Measurements from ENCODE around the gene HNRNPK.

- no peak for TF ChIP-seq POLR2A (IDR thresholded peaks at IDR 0.05)
- TF ChIP-seq, protein P1, sequence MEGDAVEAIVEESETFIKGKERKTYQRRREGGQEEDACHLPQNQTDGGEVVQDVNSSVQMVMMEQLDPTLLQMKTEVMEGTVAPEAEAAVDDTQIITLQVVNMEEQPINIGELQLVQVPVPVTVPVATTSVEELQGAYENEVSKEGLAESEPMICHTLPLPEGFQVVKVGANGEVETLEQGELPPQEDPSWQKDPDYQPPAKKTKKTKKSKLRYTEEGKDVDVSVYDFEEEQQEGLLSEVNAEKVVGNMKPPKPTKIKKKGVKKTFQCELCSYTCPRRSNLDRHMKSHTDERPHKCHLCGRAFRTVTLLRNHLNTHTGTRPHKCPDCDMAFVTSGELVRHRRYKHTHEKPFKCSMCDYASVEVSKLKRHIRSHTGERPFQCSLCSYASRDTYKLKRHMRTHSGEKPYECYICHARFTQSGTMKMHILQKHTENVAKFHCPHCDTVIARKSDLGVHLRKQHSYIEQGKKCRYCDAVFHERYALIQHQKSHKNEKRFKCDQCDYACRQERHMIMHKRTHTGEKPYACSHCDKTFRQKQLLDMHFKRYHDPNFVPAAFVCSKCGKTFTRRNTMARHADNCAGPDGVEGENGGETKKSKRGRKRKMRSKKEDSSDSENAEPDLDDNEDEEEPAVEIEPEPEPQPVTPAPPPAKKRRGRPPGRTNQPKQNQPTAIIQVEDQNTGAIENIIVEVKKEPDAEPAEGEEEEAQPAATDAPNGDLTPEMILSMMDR (IDR thresholded peaks at IDR 0.05), result no peak
Observed at GRCh38 chr9:83969602-83970001, 10.4 kb downstream of the HNRNPK start.
